A549 (cell line): ENCODE data around the gene USP34. TPM values are rescaled to one million over a fixed set of nuclear protein-coding genes. Genes with fewer than 3 reads are reported as not detected.

ENCODE experiments used
- ATAC-seq, 2 experiments: fragments of 200-7000 bp in 1 of 2; fragments of >200 bp in 1 of 2; cut with Nextera tagmentation in 1 of 2; cut with Tn5 transposase in 1 of 2; 3 replicates each; pipeline versions ENCODE4 v1.8.0 to v1.9.1; 2018 to 2020; ENCODE audit warnings: mild to moderate bottlenecking in 1 of 2, moderate library complexity in 1 of 2
- CTCF ChIA-PET: fragments of 300-600 bp; sonication (Branson Sonifier 250); formaldehyde crosslinking; extraction: SDS; loops from one replicate; lab custom pipeline; 2021; ENCODE audit warnings: antibody characterized with exemption, inconsistent platforms; lab: Yijun Ruan, JAX
- POLR2A ChIA-PET: fragments of 350-600 bp; formaldehyde crosslinking; extraction: SDS; loops from one replicate; lab custom pipeline; 2021; ENCODE audit warnings: antibody characterized with exemption, inconsistent platforms; lab: Yijun Ruan, JAX
- DNase-seq, 2 experiments: peaks; one replicate each; pipeline versions ENCODE4 v3.0.0 to v3.0.0-alpha.2; 2011 to 2016; ENCODE audit warnings: low read depth in 1 of 2, low spot score in 1 of 2
- FAIRE-seq: peaks from 2 replicates; lab custom pipeline; 2011; peaks lifted over from hg19 to GRCh38; lab: Jason Lieb, UNC
- H3K27ac ChIP-seq, 2 experiments: fragments of >200 bp; sonication (Bioruptor Twin); formaldehyde crosslinking; 3 replicates each; pipeline ENCODE4 v1.5.1; 2016 to 2017
- H3K4me1 ChIP-seq: fragments of >200 bp; sonication (Bioruptor Twin); formaldehyde crosslinking; 3 replicates; pipeline ENCODE4 v1.6.1; 2016
- H3K4me2 ChIP-seq: fragments of >200 bp; sonication (Bioruptor Twin); formaldehyde crosslinking; 3 replicates; pipeline ENCODE4 v1.6.1; 2016
- H3K4me3 ChIP-seq: fragments of >200 bp; sonication (Bioruptor Twin); formaldehyde crosslinking; 3 replicates; pipeline ENCODE4 v1.5.1; 2016
- H3K9me3 ChIP-seq: fragments of >200 bp; sonication (Bioruptor Twin); formaldehyde crosslinking; 3 replicates; pipeline ENCODE4 v1.6.1; 2016
- CBX8 ChIP-seq: fragments of 200-600 bp; sonication (generic); IDR thresholded peaks from 2 replicates; pipeline ENCODE4 v1.6.1; 2016
- CEBPB ChIP-seq, 2 experiments: fragments of >200 bp in 1 of 2; sonication (Bioruptor Twin) in 1 of 2; formaldehyde crosslinking in 1 of 2; IDR thresholded peaks; 2 replicates each; pipeline ENCODE4 v1.6.1; 2012 to 2016
- EHF ChIP-seq: fragments of 250-450 bp; sonication (Bioruptor Pico); IDR thresholded peaks from 2 replicates; pipeline ENCODE4 v1.5.0; 2020; ENCODE audit warnings: mild to moderate bottlenecking
- EHMT2 ChIP-seq: fragments of 200-600 bp; sonication (generic); IDR thresholded peaks from 2 replicates; pipeline ENCODE4 v1.6.1; 2016; ENCODE audit warnings: antibody characterized with exemption, low read depth, mild to moderate bottlenecking, moderate library complexity
- ESRRA ChIP-seq: fragments of 150-350 bp; IDR thresholded peaks from 2 replicates; pipeline ENCODE4 v1.6.1; 2014; ENCODE audit warnings: mild to moderate bottlenecking, low read length, borderline replicate concordance
- FOSB ChIP-seq: fragments of 250-450 bp; sonication (Bioruptor Pico); IDR thresholded peaks from 2 replicates; pipeline ENCODE4 v1.5.0; 2020; ENCODE audit warnings: mild to moderate bottlenecking, moderate library complexity
- FOSL2 ChIP-seq, 2 experiments: fragments of 450-650 bp in 1 of 2; fragments of >200 bp in 1 of 2; sonication (Bioruptor Twin) in 1 of 2; formaldehyde crosslinking; IDR thresholded peaks; 2 replicates each; pipeline versions ENCODE4 v1.5.0 to v1.6.1; 2016 to 2020; ENCODE audit warnings: mild to moderate bottlenecking in 1 of 2, moderate library complexity in 1 of 2
- FOXS1 ChIP-seq: fragments of 250-450 bp; sonication (Bioruptor Pico); IDR thresholded peaks from 2 replicates; pipeline ENCODE4 v1.5.0; 2020; ENCODE audit warnings: mild to moderate bottlenecking, moderate library complexity
- GATA3 ChIP-seq: IDR thresholded peaks from 2 replicates; pipeline ENCODE4 v1.6.1; 2012; ENCODE audit warnings: borderline replicate concordance
- HEYL ChIP-seq: fragments of 250-450 bp; sonication (Bioruptor Pico); IDR thresholded peaks from 2 replicates; pipeline ENCODE4 v1.8.0; 2021; ENCODE audit warnings: mild to moderate bottlenecking, moderate library complexity
- HMGXB4 ChIP-seq: fragments of 250-450 bp; sonication (Bioruptor Pico); IDR thresholded peaks from 2 replicates; pipeline ENCODE4 v1.5.0; 2021; ENCODE audit warnings: mild to moderate bottlenecking, moderate library complexity, borderline replicate concordance
- HOXA7 ChIP-seq: fragments of 250-450 bp; sonication (Bioruptor Pico); IDR thresholded peaks from 2 replicates; pipeline ENCODE4 v1.5.0; 2020; ENCODE audit warnings: mild to moderate bottlenecking, moderate library complexity
- HOXB13 ChIP-seq: fragments of 250-450 bp; sonication (Bioruptor Pico); IDR thresholded peaks from 2 replicates; pipeline ENCODE4 v1.5.0; 2020; ENCODE audit warnings: low read depth, mild to moderate bottlenecking, moderate library complexity
- HOXB5 ChIP-seq: fragments of 250-450 bp; sonication (Bioruptor Pico); IDR thresholded peaks from 2 replicates; pipeline ENCODE4 v1.5.0; 2020; ENCODE audit warnings: mild to moderate bottlenecking, moderate library complexity
- JUNB ChIP-seq: fragments of >200 bp; sonication (Bioruptor Twin); formaldehyde crosslinking; IDR thresholded peaks from 2 replicates; pipeline ENCODE4 v1.6.1; 2016
- KDM5A ChIP-seq: fragments of 200-600 bp; sonication (generic); IDR thresholded peaks from 2 replicates; pipeline ENCODE4 v1.6.1; 2016; ENCODE audit warnings: antibody characterized with exemption, mild to moderate bottlenecking
- MAFK ChIP-seq: fragments of 450-650 bp; IDR thresholded peaks from 2 replicates; pipeline ENCODE4 v1.6.1; 2014; ENCODE audit not compliant: partially characterized antibody
- MYC ChIP-seq: IDR thresholded peaks from 2 replicates; pipeline ENCODE4 v1.6.1; 2012; ENCODE audit warnings: mild to moderate bottlenecking, inconsistent platforms, low read length, improper control_type of control experiment, borderline replicate concordance
- NPAS2 ChIP-seq: fragments of 250-450 bp; sonication (Bioruptor Pico); IDR thresholded peaks from 2 replicates; pipeline ENCODE4 v1.8.0; 2022; ENCODE audit warnings: mild to moderate bottlenecking, moderate library complexity, borderline replicate concordance
- PHF8 ChIP-seq: fragments of 200-600 bp; sonication (generic); IDR thresholded peaks from 2 replicates; pipeline ENCODE4 v1.6.1; 2016; ENCODE audit warnings: low read depth, mild to moderate bottlenecking, antibody characterized with exemption, moderate library complexity, borderline replicate concordance
- TP53 ChIP-seq: fragments of 250-450 bp; sonication (Bioruptor Pico); IDR thresholded peaks from 2 replicates; pipeline ENCODE4 v1.5.0; 2021; ENCODE audit warnings: mild to moderate bottlenecking, moderate library complexity
- WGBS: methylation state at CpG from one replicate; pipeline ENCODE4 v1.1.6; 2017; ENCODE audit errors: missing lambda C conversion rate; 5-methylcytosine and 5-hydroxymethylcytosine counted together
- polyA plus RNA-seq, 4 experiments: library from polyadenylated mRNA; depleted of rRNA in 3 of 4; stranded (reverse); fragments of >200 nt; fragmentation: RNase III in 1 of 4; extraction: RNeasy Plus Mini Kit Qiagen cat#74134 plus additional on column Dnase treatment in 1 of 4; gene quantifications; 2 replicates in 3 of 4; 3 replicates in 1 of 4; pipeline ENCODE4 v1.2.3, GENCODE V29; 2011 to 2017
- TF ChIP-seq, protein P1 (sequence below): fragments of >200 bp; sonication (Bioruptor Twin); formaldehyde crosslinking; IDR thresholded peaks from 3 replicates; pipeline ENCODE4 v1.6.1; 2016
- TF ChIP-seq, protein P2 (sequence below): fragments of 150-350 bp; IDR thresholded peaks from 2 replicates; pipeline ENCODE4 v1.6.1; 2014; ENCODE audit warnings: low read depth, mild to moderate bottlenecking, low read length

USP34 gene
- polyA plus RNA-seq, 2 of the 4 experiments (the other 2 are of a cell fraction): 47.7 to 132 TPM

GRCh38 chr2:61493523-61493942 is 22.6 kb upstream of the USP34 start:
- Histone ChIP-seq H3K4me3 (no peak overlapping the region), H3K4me2 (no peak overlapping the region), H3K27ac (no peak overlapping the region), H3K4me1 (peaks cover 4% of the 10 kb centered on the region; the same call in 1 of the 3 replicates), H3K9me3 (no peaks in the 10 kb centered on the region)
- no peak for DNase-seq
- ChIA-PET POLR2A (no interaction called here), CTCF (interaction anchor here (1.0 to 1.1 kb wide), 3 partner anchors 8 to 359 kb away, joined by 3 read pairs; no protein-coding TSS in a partner anchor)
- 96% methylated on average over 2 of the region's 2 CpGs for WGBS
- FAIRE-seq: no peak
- no peak for ATAC-seq
- TF ChIP-seq TP53 (CRISPR knock-in tag) (no peak), FOSL2 (IDR thresholded peaks at IDR 0.05) (no peak), FOSL2 (CRISPR knock-in tag; IDR thresholded peaks at IDR 0.05) (no peak), HMGXB4 (CRISPR knock-in tag) (no peak), PHF8 (no peak), MYC (no peak), CEBPB (IDR thresholded peaks at IDR 0.05) (no peak), FOXS1 (no peak), KDM5A (no peak), EHMT2 (no peak), FOSB (CRISPR knock-in tag) (no peak), NPAS2 (CRISPR knock-in tag) (no peak), HOXA7 (CRISPR knock-in tag) (no peak), ESRRA (no peak), EHF (no peak)
- TF ChIP-seq, protein P1, sequence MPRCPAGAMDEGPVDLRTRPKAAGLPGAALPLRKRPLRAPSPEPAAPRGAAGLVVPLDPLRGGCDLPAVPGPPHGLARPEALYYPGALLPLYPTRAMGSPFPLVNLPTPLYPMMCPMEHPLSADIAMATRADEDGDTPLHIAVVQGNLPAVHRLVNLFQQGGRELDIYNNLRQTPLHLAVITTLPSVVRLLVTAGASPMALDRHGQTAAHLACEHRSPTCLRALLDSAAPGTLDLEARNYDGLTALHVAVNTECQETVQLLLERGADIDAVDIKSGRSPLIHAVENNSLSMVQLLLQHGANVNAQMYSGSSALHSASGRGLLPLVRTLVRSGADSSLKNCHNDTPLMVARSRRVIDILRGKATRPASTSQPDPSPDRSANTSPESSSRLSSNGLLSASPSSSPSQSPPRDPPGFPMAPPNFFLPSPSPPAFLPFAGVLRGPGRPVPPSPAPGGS: no peak
- TF ChIP-seq, protein P2, sequence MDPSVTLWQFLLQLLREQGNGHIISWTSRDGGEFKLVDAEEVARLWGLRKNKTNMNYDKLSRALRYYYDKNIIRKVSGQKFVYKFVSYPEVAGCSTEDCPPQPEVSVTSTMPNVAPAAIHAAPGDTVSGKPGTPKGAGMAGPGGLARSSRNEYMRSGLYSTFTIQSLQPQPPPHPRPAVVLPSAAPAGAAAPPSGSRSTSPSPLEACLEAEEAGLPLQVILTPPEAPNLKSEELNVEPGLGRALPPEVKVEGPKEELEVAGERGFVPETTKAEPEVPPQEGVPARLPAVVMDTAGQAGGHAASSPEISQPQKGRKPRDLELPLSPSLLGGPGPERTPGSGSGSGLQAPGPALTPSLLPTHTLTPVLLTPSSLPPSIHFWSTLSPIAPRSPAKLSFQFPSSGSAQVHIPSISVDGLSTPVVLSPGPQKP: no peak

DNA sequence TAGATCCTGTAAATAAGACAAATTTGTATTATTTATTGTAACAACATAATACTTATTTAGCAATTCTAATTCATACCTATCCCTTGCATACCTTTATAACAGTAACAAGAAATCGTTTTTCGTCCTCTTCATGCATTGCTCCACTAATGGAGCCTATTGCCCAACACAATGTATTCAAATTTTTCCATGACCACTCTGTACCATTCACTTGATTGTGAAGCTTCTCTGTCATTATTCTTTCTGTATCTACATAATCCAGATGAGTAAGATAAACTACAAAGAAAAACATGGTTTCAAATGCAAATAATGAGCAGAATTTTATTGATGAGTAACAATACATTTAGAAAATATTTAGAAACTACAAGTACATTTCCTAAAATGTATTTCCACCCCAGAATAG is 21.6 kb upstream of the USP34 start:
- Histone ChIP-seq H3K4me3 (no peak overlapping the region), H3K4me1 (peaks cover 4% of the 10 kb centered on the region; the same call in 1 of the 3 replicates), H3K27ac (no peak overlapping the region), H3K9me3 (no peaks in the 10 kb centered on the region), H3K4me2 (no peak overlapping the region)
- FAIRE-seq (no peak), ATAC-seq (no peak), DNase-seq (no peak)
- TF ChIP-seq JUNB (no peak), NPAS2 (CRISPR knock-in tag) (no peak), CBX8 (no peak), KDM5A (no peak), ESRRA (no peak), HOXB5 (CRISPR knock-in tag) (no peak), MAFK (no peak), HEYL (CRISPR knock-in tag) (no peak), HOXB13 (no peak), HMGXB4 (CRISPR knock-in tag) (no peak), EHMT2 (no peak), GATA3 (no peak), FOXS1 (no peak), FOSL2 (IDR thresholded peaks at IDR 0.05) (no peak), FOSL2 (CRISPR knock-in tag; IDR thresholded peaks at IDR 0.05) (no peak)
- ChIA-PET POLR2A (no interaction called here), CTCF (interaction anchor here (0.9 to 1.1 kb wide), 2 partner anchors 9 to 357 kb away, joined by 3 read pairs; no protein-coding TSS in a partner anchor)
- WGBS: 90% methylated on average over 2 of the region's 2 CpGs
